GM06990 (cell line): ENCODE results near the gene ZWILCH.
"Not testable (repeated sequence)": the region's sequence is repeated elsewhere in the genome, so short reads cannot be mapped to it uniquely, and the experiment has no call there.

Source experiments
- DNase-seq: peaks from one replicate; pipeline ENCODE4 v3.0.0-alpha.2; 2011; ENCODE audit not compliant: insufficient read length; ENCODE audit errors: extremely low read depth
- H3K27me3 ChIP-seq: replicated peaks from 2 replicates; pipeline ENCODE4 v1.6.0; 2011; ENCODE audit warnings: low read length; ENCODE audit not compliant: control insufficient read depth, insufficient read depth
- H3K36me3 ChIP-seq: 2 replicates; pipeline ENCODE4 v1.5.1; 2011; ENCODE audit warnings: low read length; ENCODE audit not compliant: control insufficient read depth, insufficient read depth
- H3K4me3 ChIP-seq: replicated peaks from 2 replicates; pipeline ENCODE4 v1.5.1; 2011; ENCODE audit warnings: low read depth, mild to moderate bottlenecking, control low read depth, low read length
- TF ChIP-seq, protein P1 (sequence below): IDR thresholded peaks from 2 replicates; pipeline ENCODE4 v1.5.1; 2011; ENCODE audit warnings: low read length, control low read depth, mild to moderate bottlenecking, inconsistent platforms; ENCODE audit not compliant: insufficient read depth, poor library complexity, severe bottlenecking

Gene ZWILCH

DNA sequence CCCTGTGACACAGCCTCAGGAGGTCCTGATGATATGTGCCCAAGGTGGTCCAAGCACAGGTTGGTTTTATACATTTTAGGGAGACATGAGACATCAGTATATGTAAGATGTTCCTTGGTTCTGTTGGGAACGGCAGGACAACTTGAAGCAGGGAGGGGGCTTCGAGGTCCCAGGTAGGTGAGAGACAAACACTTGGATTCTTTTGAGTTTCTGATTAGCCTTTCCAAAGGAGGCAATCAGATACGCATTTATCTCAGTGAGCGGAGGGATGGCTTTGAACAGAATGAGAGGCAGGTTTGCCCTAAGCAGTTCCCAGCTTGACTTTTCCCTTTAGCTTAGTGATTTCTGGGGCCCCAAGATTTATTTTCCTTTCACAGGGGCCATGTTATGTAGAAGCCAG lies 34.3 kb upstream of the ZWILCH start:
- DNase-seq, H3K27me3 ChIP-seq, H3K4me3 ChIP-seq, H3K36me3 ChIP-seq: not testable (repeated sequence)

DNA sequence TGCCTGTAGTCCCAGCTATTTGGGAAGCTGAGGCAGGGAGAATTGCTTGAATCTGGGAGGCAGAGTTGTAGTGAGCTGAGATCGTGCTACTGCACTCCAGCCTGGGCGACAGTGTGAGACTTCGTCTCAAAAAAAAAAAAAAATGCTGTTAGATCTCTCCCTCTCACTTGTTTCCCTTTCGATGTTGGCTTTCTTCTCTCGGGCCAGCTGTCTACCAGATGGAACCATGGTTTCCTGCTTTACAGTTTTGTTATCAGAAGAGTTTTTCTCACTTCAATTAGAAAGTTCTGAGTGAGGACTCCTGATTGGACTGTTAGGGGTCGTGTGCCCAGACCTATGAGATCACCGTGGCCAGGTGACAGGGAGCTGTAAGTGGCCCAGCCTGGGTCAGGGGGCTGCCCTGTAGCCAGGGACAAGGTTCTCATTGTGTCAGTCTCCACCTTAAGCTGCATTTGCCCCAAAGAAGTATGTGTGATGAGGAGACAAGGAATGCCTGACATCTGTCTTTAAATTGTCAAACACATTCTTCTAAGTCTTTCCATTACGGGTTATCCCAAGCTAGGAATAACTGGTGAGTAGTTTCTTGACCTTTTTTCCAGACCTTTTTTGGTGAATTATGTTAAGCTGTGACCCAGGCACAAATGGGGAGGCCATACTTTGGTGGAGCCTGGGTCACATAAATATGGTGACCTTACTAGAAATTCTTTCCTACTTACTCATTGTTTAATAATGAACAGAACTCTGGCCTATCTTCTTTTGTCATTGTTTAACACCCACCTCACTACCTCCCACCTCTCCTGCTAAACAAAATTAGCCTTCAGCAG lies 32.7 kb upstream of the ZWILCH start:
- TF ChIP-seq, protein P1, sequence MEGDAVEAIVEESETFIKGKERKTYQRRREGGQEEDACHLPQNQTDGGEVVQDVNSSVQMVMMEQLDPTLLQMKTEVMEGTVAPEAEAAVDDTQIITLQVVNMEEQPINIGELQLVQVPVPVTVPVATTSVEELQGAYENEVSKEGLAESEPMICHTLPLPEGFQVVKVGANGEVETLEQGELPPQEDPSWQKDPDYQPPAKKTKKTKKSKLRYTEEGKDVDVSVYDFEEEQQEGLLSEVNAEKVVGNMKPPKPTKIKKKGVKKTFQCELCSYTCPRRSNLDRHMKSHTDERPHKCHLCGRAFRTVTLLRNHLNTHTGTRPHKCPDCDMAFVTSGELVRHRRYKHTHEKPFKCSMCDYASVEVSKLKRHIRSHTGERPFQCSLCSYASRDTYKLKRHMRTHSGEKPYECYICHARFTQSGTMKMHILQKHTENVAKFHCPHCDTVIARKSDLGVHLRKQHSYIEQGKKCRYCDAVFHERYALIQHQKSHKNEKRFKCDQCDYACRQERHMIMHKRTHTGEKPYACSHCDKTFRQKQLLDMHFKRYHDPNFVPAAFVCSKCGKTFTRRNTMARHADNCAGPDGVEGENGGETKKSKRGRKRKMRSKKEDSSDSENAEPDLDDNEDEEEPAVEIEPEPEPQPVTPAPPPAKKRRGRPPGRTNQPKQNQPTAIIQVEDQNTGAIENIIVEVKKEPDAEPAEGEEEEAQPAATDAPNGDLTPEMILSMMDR: no peak
- peak; percentile 75 for DNase-seq
- Histone ChIP-seq H3K4me3 (no peak overlapping the region), H3K27me3 (no peaks in the 10 kb centered on the region), H3K36me3 (peaks cover 2% of the 10 kb centered on the region)

DNA sequence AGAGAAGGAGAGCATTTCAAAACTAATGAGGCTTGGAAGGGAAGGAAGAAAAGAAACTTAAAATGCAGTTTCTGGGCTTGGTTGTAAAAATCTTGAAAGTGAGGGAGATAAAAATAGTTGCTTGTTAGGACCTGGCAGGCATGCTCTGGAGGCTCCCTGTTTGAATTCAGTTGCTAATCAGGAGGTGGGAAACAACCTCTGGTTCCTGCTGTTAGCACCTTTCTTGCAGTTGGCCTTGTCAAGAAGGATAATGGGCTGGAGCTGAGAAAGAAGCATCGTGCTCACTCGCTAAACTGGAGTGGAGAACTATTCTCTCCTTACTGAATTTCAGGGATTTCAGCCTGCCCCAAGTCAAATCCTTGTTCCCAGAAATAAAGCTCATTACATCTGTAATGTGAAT lies 31.0 kb upstream of the ZWILCH start:
- Histone ChIP-seq H3K4me3 (no peak overlapping the region), H3K27me3 (no peaks in the 10 kb centered on the region), H3K36me3 (peaks cover 4% of the 10 kb centered on the region)
- no peak for DNase-seq
- TF ChIP-seq, protein P1: no peak

DNA sequence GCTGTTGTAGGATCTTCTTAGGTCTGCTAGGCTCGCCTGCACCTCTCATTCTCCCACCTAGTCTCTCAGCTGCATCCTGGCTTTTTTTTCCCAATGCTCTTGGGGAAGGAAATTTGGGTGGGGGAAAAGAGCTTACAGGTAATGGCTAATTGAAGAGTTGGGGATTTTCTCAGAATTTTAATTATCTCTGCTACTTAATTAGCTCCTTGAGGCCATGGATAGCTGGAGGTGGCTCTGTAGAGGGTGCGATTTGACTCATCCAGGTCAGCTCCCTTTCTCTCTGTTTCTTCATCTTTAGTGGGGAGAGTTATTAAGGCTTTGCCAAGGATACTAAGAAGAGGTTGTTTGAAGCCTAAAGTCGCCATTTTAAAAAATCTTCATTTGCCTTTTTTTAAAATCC lies 30.2 kb upstream of the ZWILCH start:
- peaks cover 5% of the 10 kb centered on the region for H3K36me3 ChIP-seq
- no peak for DNase-seq
- TF ChIP-seq, protein P1: no peak
- no peaks in the 10 kb centered on the region for H3K27me3 ChIP-seq
- no peak overlapping the region for H3K4me3 ChIP-seq

DNA sequence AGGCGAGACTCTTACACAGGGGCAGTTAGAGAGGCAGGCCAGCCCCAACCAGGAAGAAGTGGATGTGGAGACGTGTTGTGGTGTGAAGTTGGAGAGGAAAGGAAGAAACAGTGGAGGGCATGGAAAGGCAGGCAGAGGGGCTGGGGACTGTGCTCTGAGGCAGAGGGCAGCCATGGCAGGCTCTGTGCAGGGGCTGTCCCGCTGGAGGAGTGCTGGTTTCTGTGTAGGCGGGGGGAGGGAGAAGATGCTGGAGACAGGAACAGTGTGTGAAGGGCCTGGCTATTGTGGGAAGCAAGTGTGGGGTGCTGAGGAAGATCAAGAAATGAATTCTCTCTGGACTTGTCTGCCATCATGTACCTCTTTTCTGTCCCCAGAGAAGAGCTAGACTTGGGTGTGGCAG lies 28.6 kb upstream of the ZWILCH start:
- no peaks in the 10 kb centered on the region for H3K27me3 ChIP-seq
- DNase-seq: no peak
- H3K36me3 ChIP-seq: peaks cover 5% of the 10 kb centered on the region
- TF ChIP-seq, protein P1: no peak
- H3K4me3 ChIP-seq: no peak overlapping the region

DNA sequence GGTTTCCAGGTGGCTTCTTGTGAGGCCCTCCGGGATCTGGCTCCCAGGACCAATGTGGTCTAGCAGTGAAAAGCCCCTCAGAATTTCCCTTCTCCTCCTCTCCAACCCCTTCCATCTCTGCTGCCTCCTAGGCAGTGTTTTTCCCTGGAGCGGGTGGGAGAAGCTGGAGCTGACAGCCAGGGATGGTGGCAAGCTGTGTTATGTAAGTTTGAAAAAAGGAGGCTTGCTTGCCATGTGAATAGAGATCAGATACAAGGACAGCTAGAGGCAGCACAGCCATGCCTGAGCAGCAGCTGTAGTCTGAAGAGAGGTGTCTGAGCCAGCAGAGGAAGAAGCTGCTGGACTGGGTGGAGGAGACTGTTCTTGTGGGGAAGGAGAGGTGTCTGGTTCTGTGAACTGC lies 28.1 kb upstream of the ZWILCH start:
- TF ChIP-seq, protein P1: no peak
- H3K4me3 ChIP-seq: no peak overlapping the region
- peaks cover 7% of the 10 kb centered on the region for H3K36me3 ChIP-seq
- no peaks in the 10 kb centered on the region for H3K27me3 ChIP-seq
- no peak for DNase-seq
